PC-9 (cell line): ENCODE data around the gene GATA2.

Experiments used
- EZH2 ChIP-seq: fragments of 200-600 bp; sonication (generic); IDR thresholded peaks from 2 replicates; pipeline ENCODE4 v1.8.0; 2017; ENCODE audit warnings: antibody characterized with exemption, low read depth
- TF ChIP-seq, protein P1 (sequence below): fragments of 200-600 bp; sonication (generic); conservative IDR thresholded peaks from 2 replicates; pipeline ENCODE4 v1.6.1; 2017; ENCODE audit warnings: mixed run types, antibody characterized with exemption, mild to moderate bottlenecking, moderate library complexity

DNA sequence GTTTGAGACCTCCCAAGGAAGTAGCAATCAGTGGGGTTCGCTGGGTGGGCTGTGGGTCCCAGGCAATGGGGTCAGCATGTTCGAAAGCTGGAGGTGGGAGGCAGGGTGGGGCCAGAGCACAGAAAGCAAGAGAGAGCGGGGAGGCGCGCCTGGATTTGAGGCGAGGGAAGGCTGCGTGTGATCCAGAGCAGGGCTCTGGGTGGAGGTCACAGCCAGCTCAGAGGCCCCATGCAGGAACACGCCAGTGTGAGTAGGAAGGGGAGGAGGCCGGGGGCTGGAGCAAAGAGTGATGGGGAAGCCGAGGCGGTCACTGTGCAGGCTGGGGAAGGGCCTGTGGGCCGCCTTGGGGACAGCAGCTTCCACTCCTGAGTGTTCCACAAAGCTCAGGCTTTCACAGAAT is 35.1 kb downstream of the GATA2 start:
- TF ChIP-seq, protein P1, sequence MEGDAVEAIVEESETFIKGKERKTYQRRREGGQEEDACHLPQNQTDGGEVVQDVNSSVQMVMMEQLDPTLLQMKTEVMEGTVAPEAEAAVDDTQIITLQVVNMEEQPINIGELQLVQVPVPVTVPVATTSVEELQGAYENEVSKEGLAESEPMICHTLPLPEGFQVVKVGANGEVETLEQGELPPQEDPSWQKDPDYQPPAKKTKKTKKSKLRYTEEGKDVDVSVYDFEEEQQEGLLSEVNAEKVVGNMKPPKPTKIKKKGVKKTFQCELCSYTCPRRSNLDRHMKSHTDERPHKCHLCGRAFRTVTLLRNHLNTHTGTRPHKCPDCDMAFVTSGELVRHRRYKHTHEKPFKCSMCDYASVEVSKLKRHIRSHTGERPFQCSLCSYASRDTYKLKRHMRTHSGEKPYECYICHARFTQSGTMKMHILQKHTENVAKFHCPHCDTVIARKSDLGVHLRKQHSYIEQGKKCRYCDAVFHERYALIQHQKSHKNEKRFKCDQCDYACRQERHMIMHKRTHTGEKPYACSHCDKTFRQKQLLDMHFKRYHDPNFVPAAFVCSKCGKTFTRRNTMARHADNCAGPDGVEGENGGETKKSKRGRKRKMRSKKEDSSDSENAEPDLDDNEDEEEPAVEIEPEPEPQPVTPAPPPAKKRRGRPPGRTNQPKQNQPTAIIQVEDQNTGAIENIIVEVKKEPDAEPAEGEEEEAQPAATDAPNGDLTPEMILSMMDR = no peak
- no peak for TF ChIP-seq EZH2
